Mesenchymal stem cell (in vitro differentiated cells and primary cell): ENCODE measurements around the gene KLHL22.

ENCODE experiments used
- DNase-seq: peaks from one replicate; pipeline ENCODE4 v3.0.0-alpha.2; 2013
- H2AFZ ChIP-seq: one replicate; pipeline ENCODE4 v1.6.1; 2013; ENCODE audit warnings: low read depth, mild to moderate bottlenecking, control low read depth, inconsistent platforms, low read length, moderate library complexity
- H2AK5ac ChIP-seq: 2 replicates; pipeline ENCODE4 v1.6.1; 2013; ENCODE audit warnings: low read length, moderate library complexity, mild to moderate bottlenecking, inconsistent platforms; ENCODE audit not compliant: severe bottlenecking
- H2BK120ac ChIP-seq: one replicate; pipeline ENCODE4 v1.6.1; 2013; ENCODE audit warnings: low read depth, mild to moderate bottlenecking, inconsistent platforms, low read length, moderate library complexity
- H2BK12ac ChIP-seq, 2 experiments: one replicate each; pipeline ENCODE4 v1.6.1; 2013; ENCODE audit warnings: inconsistent platforms in 2 of 2, low read length in 2 of 2, mild to moderate bottlenecking in 2 of 2, moderate library complexity in 2 of 2, control low read depth in 1 of 2
- H2BK15ac ChIP-seq: one replicate; pipeline ENCODE4 v1.6.1; 2013; ENCODE audit warnings: mild to moderate bottlenecking, low read depth, inconsistent platforms; ENCODE audit not compliant: poor library complexity, severe bottlenecking
- H2BK5ac ChIP-seq: 2 replicates; pipeline ENCODE4 v1.6.1; 2013; ENCODE audit warnings: low read depth, mild to moderate bottlenecking, low read length, control low read depth, inconsistent platforms; ENCODE audit not compliant: poor library complexity, severe bottlenecking
- H3K14ac ChIP-seq, 2 experiments: one replicate each; pipeline ENCODE4 v1.6.1; 2013; ENCODE audit warnings: inconsistent platforms in 2 of 2, low read length in 2 of 2, control low read depth in 1 of 2, mild to moderate bottlenecking in 1 of 2, moderate library complexity in 1 of 2
- H3K18ac ChIP-seq, 2 experiments: one replicate each; pipeline ENCODE4 v1.6.1; 2013; ENCODE audit warnings: inconsistent platforms in 2 of 2, low read length in 2 of 2, control low read depth in 1 of 2, low read depth in 1 of 2, mild to moderate bottlenecking in 1 of 2
- H3K23ac ChIP-seq, 2 experiments: one replicate each; pipeline ENCODE4 v1.6.1; 2013; ENCODE audit warnings: inconsistent platforms in 2 of 2, low read length in 2 of 2, mild to moderate bottlenecking in 2 of 2, moderate library complexity in 2 of 2, control low read depth in 1 of 2
- H3K27ac ChIP-seq: 2 replicates; pipeline ENCODE4 v1.5.1; 2013; ENCODE audit warnings: mild to moderate bottlenecking, moderate library complexity, low read length, control low read depth, inconsistent platforms; ENCODE audit not compliant: poor library complexity, severe bottlenecking
- H3K27me3 ChIP-seq, 2 experiments: 2 replicates each; pipeline versions ENCODE4 v1.6.1 to v1.7.0; 2013; ENCODE audit warnings: low read length in 2 of 2, mild to moderate bottlenecking in 2 of 2, moderate library complexity in 2 of 2, control low read depth in 1 of 2, inconsistent platforms in 1 of 2; ENCODE audit not compliant: control insufficient read depth in 1 of 2, insufficient read depth in 1 of 2
- H3K36me3 ChIP-seq, 2 experiments: 2 replicates each; pipeline versions ENCODE4 v1.6.1 to v1.7.0; 2013; ENCODE audit warnings: low read length in 2 of 2, control low read depth in 1 of 2, inconsistent platforms in 1 of 2, low read depth in 1 of 2, mild to moderate bottlenecking in 1 of 2; ENCODE audit not compliant: insufficient read depth in 2 of 2, control insufficient read depth in 1 of 2
- H3K4ac ChIP-seq, 2 experiments: one replicate each; pipeline ENCODE4 v1.6.1; 2013; ENCODE audit warnings: inconsistent platforms in 2 of 2, low read length in 2 of 2, mild to moderate bottlenecking in 2 of 2, moderate library complexity in 2 of 2, control low read depth in 1 of 2, low read depth in 1 of 2
- H3K4me1 ChIP-seq: 2 replicates; pipeline ENCODE4 v1.6.1; 2013; ENCODE audit warnings: low read depth, low read length, control low read depth; ENCODE audit not compliant: control insufficient read depth, insufficient read depth
- H3K4me2 ChIP-seq: 2 replicates; pipeline ENCODE4 v1.6.1; 2013; ENCODE audit warnings: low read length, mild to moderate bottlenecking, inconsistent platforms; ENCODE audit not compliant: poor library complexity, severe bottlenecking
- H3K4me3 ChIP-seq, 2 experiments: 2 replicates each; pipeline versions ENCODE4 v1.5.1 to v1.7.0; 2013; ENCODE audit warnings: low read length in 2 of 2, mild to moderate bottlenecking in 2 of 2, control low read depth in 1 of 2, low read depth in 1 of 2; ENCODE audit not compliant: insufficient read depth in 1 of 2
- H3K79me1 ChIP-seq: replicated peaks from 2 replicates; pipeline ENCODE4 v1.6.1; 2013; ENCODE audit warnings: mild to moderate bottlenecking, control low read depth, low read length, inconsistent platforms; ENCODE audit not compliant: poor library complexity, severe bottlenecking
- H3K9ac ChIP-seq: 2 replicates; pipeline ENCODE4 v1.7.0; 2013; ENCODE audit warnings: mild to moderate bottlenecking, low read length, moderate library complexity
- H3K9me3 ChIP-seq: 2 replicates; pipeline ENCODE4 v1.7.0; 2013; ENCODE audit warnings: mild to moderate bottlenecking, low read length; ENCODE audit not compliant: control insufficient read depth
- H4K8ac ChIP-seq: one replicate; pipeline ENCODE4 v1.6.1; 2013; ENCODE audit warnings: inconsistent platforms, mild to moderate bottlenecking, low read length, moderate library complexity
- H4K91ac ChIP-seq: one replicate; pipeline ENCODE4 v1.6.1; 2013; ENCODE audit warnings: mild to moderate bottlenecking, low read length, inconsistent platforms
- WGBS: methylation state at CpG from one replicate; pipeline ENCODE4 v1.1.7; 2013; ENCODE audit warnings: mixed read lengths; 5-methylcytosine and 5-hydroxymethylcytosine counted together

Gene KLHL22

DNA sequence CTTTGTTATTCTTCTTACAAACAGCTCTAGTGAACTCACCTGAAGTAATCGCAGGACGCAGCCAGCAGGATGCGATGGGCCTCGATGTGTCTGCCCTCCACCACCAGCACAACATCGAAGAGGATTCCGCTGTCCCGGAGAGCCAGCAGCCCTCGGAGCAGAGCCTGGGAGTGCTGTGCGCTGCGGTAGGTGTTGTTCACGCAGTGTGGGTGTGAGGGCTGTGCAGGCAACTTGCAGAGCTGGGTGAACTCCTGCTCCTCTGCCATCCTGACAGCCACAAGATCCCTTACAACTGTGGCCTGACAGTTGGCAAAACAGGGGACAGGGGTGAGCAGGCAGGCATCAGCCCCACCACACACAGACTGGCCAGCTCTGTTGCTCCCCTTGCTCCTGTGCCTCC, 6.6 kb downstream of the KLHL22 start:
- WGBS, result 78% methylated on average over 11 of the region's 11 CpGs

DNA sequence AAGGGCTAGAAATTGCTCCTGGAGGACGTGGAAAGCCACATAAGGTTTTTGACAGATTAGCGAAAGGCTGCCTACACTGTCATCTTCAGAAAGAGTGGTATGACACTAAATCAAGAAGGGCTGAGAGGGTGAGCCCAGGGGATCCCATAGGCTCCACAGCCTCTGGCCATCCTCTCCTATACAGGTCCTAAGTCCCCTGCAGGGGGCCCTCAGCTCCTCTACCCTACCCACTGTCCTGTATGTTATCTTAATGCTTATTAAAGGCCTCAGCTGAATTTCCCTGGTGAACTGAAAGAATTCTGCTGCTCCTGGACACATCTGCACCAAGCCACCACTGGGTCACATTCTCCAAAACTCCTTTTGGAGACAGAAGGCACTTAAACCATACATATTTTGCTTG, 7.9 kb downstream of the KLHL22 start:
- Histone ChIP-seq H3K79me1 (peaks cover 31% of the 10 kb centered on the region), H3K23ac (no peak overlapping the region), H3K9ac (no peak overlapping the region), H4K91ac (no peak overlapping the region), H3K27me3 (no peaks in the 10 kb centered on the region), H3K4me3 (no peak overlapping the region), H2BK120ac (no peak overlapping the region), H2AFZ (no peak overlapping the region), H3K18ac (no peak overlapping the region), H3K4me1 (peaks cover 4% of the 10 kb centered on the region), H3K4me2 (no peak overlapping the region), H3K14ac (no peak overlapping the region), H3K36me3 (peaks cover 25 to 29% of the 10 kb centered on the region in 2 experiments), H3K4ac (no peak overlapping the region), H4K8ac (no peak overlapping the region), H3K9me3 (no peaks in the 10 kb centered on the region), H2BK5ac (no peak overlapping the region), H2AK5ac (no peak overlapping the region), H3K27ac (no peak overlapping the region), H2BK15ac (no peak overlapping the region), H2BK12ac (no peak overlapping the region)
- 100% methylated on average over 1 of the region's 2 CpGs for WGBS
- no peak for DNase-seq

More for the DNA sequence above, 6.6 kb downstream of the KLHL22 start:
- Histone ChIP-seq H2AK5ac (no peak overlapping the region), H2BK15ac (no peak overlapping the region), H2BK5ac (no peak overlapping the region), H3K14ac (no peak overlapping the region), H4K8ac (no peak overlapping the region), H3K79me1 (peaks cover 38% of the 10 kb centered on the region), H3K4ac (no peak overlapping the region), H3K36me3 (peaks cover 14 to 19% of the 10 kb centered on the region in 2 experiments), H2BK120ac (no peak overlapping the region), H4K91ac (no peak overlapping the region), H2BK12ac (no peak overlapping the region), H3K9ac (no peak overlapping the region), H3K9me3 (no peaks in the 10 kb centered on the region), H3K4me2 (no peak overlapping the region), H3K23ac (no peak overlapping the region), H3K18ac (no peak overlapping the region), H3K27ac (no peak overlapping the region), H3K27me3 (no peaks in the 10 kb centered on the region), H3K4me1 (peaks cover 4% of the 10 kb centered on the region), H2AFZ (no peak overlapping the region), H3K4me3 (no peak overlapping the region)
- no peak for DNase-seq

DNA sequence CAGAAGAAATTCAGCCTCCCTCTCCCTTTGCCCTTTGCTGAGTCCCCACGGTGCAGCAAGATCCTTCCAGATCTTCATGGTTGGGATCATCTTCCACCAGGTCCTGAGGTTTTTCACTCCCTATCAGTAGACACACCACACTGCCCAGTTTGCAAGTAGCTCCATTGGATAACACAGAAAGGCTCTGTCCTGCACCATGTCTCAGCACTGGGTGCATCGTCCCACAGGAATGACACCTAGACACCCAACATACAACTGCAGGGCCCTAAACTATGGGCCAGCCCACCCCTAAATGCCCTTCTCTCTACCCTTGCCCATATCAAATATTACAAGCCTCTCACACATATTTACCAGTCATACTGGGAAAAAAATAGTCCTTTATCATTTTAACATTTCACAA, 9.4 kb downstream of the KLHL22 start:
- H4K91ac ChIP-seq, result no peak overlapping the region
- DNase-seq, result no peak
- H3K4me3 ChIP-seq, result no peak overlapping the region
- no peak overlapping the region for H2AK5ac ChIP-seq
- no peak overlapping the region for H3K9ac ChIP-seq
- H3K27me3 ChIP-seq, result no peaks in the 10 kb centered on the region
- H3K36me3 ChIP-seq, result peaks cover 30 to 32% of the 10 kb centered on the region in 2 experiments
- H3K9me3 ChIP-seq, result no peaks in the 10 kb centered on the region
- H3K4me2 ChIP-seq, result no peak overlapping the region
- no peak overlapping the region for H2BK15ac ChIP-seq
- no peak overlapping the region for H3K14ac ChIP-seq
- H4K8ac ChIP-seq, result no peak overlapping the region
- no peak overlapping the region for H3K27ac ChIP-seq
- H3K18ac ChIP-seq, result no peak overlapping the region
- H2BK120ac ChIP-seq, result no peak overlapping the region
- H2AFZ ChIP-seq, result no peak overlapping the region
- H3K23ac ChIP-seq, result no peak overlapping the region
- whole genome bisulfite sequencing, result 98% methylated on average over 2 of the region's 2 CpGs
- no peak overlapping the region for H2BK5ac ChIP-seq
- H3K4ac ChIP-seq, result no peak overlapping the region
- peaks cover 29% of the 10 kb centered on the region for H3K79me1 ChIP-seq
- H2BK12ac ChIP-seq, result no peak overlapping the region
- H3K4me1 ChIP-seq, result peaks cover 4% of the 10 kb centered on the region

DNA sequence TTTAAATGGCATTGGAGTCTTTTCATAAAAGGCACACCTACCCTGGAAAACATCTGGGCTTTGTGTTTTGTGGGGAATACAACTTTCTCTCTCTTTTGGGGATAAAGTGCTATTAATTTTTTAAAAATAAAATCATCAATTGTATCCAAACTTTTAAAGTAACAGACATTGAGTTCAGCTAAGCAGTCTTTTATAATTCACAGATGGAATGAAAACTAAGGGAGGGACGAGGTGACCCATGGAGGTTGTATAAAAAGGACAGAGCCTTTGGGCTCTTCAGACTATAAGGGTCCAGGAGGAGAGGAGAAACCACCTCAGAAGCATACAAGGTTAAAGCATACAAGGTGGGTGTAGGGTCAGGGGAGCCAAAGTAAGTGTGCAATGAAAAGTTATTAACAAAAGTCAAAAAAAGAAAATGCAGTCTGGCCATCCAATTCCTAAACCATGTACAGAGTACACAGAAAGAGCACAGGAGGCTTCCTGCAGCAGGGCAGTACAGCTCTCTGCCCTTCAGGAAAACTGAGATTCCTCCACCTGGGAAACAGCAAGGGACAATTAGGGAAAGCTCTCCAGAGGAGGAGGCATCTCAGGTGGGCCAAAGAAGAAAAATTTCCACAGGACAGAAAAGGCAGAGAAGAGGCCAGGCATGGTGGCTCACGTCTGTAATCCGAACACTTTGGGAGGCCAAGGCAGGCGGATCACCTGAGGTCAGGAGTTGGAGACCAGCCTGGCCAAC, 10.5 kb downstream of the KLHL22 start:
- 92% methylated on average over 4 of the region's 4 CpGs for WGBS
- DNase-seq, result no peak
- H3K4ac ChIP-seq, result no peak overlapping the region
- no peaks in the 10 kb centered on the region for H3K9me3 ChIP-seq
- no peak overlapping the region for H2BK12ac ChIP-seq
- H3K23ac ChIP-seq, result no peak overlapping the region
- H3K18ac ChIP-seq, result no peak overlapping the region
- H4K91ac ChIP-seq, result no peak overlapping the region
- H2AFZ ChIP-seq, result no peak overlapping the region
- peaks cover 29 to 30% of the 10 kb centered on the region in 2 experiments for H3K36me3 ChIP-seq
- H3K4me3 ChIP-seq, result no peak overlapping the region
- no peak overlapping the region for H2AK5ac ChIP-seq
- H3K14ac ChIP-seq, result no peak overlapping the region
- H3K9ac ChIP-seq, result no peak overlapping the region
- no peak overlapping the region for H2BK15ac ChIP-seq
- peaks cover 4% of the 10 kb centered on the region for H3K4me1 ChIP-seq
- no peak overlapping the region for H3K27ac ChIP-seq
- H4K8ac ChIP-seq, result no peak overlapping the region
- no peak overlapping the region for H2BK120ac ChIP-seq
- peaks cover 24% of the 10 kb centered on the region for H3K79me1 ChIP-seq
- H3K27me3 ChIP-seq, result no peaks in the 10 kb centered on the region
- no peak overlapping the region for H2BK5ac ChIP-seq
- no peak overlapping the region for H3K4me2 ChIP-seq
